NCI-H1436 (cell line): ENCODE results near the gene TMPRSS9.
"Not testable (repeated sequence)": the region's sequence is repeated elsewhere in the genome, so short reads cannot be mapped to it uniquely, and the experiment has no call there.

Experiments
- DNase-seq: peaks from one replicate; lab custom pipeline; 2025; lab: John Stamatoyannopoulos, UW

The TMPRSS9 gene

DNA sequence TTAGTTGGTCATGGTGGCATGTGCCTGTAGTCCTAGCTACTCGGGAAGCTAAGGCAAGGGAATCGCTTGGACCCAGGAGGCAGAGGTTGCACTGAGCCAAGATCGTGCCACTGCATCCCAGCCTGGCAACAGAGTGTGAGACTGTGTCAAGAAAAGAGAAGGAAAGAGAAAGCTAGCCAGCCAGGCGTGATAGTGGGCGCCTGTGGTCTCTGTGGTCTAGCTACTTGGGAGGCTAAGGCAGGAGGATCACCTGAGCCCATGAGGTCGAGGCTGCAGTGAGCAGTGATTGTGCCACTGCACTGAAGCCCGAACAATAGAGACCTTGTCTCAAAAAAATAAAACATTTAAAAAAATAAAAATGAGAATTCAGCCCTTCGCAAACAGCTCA is 34.0 kb downstream of the TMPRSS9 start:
- DNase-seq = no peak

DNA sequence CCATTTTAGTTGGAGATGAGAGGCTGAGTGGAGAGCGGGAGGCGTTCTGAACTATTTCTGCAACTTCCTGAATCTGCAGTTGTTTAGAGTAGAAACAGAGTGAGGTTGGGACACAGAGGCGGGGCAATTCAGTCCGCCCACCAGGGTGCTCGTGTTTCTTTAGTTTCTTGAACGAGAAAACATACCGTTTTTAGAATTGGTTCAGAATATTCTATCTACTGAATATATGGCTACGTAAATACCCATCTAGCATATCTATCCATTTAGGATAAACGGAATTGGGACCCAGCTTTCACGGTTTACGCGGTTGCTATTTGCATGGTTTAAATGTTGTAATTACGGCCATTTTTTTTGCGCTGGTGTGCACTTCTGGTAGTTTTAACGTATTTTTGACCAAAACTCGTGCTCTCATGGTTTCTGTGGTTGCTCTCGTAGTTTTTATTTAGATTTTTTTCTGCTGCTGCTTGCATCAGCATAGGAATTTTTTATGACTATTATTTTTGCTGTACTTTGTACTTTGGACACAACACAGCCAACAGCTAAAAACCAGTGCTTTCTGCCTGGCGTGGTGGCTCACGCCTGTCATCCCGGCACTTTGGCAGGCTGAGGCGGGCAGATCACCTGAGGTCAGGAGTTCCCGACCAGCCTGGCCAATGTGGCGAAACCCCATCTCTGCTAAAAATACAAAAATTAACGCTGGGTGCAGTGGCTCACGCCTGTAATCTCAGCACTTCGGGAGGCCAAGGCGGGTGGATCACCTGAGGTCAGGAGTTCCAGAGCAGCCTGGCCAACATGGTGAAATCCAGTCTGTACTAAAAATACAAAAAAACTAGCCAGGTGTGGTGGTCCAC is 34.6 kb downstream of the TMPRSS9 start:
- no peak for DNase-seq

DNA sequence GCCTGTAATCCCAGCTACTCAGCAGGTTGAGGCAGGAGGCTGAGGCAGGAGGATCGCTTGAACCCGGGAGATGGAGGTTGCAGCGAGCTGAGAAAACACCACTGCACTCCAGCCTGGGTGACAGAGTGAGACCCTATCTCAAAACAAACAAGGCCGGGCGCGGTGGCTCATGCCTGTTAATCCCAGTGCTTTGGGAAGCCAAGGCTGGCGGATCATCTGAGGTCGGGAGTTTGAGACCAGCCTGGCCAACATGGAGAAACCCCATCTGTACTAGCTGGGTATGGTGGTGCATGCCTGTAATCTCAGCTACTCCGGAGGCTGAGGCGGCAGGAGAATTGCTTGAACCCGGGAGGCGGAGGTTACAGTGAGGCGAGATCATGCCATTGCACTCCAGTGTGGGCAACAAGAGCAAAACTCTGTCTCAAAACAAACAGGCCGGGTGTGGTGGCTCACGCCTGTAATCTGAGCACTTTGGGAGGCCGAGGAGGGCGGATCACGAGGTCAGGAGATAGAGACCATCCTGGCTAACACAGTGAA is 35.3 kb downstream of the TMPRSS9 start:
- not testable (repeated sequence) for DNase-seq

DNA sequence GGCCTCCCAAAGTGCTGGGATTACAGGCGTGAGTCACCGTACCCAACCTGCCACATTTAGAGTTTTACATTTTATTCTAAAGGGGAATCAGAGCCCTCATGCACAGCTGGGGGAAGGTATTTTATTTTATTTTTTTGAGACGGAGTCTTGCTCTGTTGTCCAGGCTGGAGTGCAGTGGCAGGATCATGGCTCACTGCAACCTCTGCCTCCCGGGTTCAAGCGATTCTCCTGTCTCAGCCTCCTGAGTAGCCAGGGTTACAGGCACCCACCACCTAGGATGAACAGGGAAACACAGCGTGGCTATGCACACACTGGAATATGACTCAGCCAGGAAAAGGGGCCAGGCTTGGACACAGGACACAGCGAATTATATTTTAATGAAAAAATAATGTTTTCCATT is 37.1 kb downstream of the TMPRSS9 start:
- DNase-seq = not testable (repeated sequence)

DNA sequence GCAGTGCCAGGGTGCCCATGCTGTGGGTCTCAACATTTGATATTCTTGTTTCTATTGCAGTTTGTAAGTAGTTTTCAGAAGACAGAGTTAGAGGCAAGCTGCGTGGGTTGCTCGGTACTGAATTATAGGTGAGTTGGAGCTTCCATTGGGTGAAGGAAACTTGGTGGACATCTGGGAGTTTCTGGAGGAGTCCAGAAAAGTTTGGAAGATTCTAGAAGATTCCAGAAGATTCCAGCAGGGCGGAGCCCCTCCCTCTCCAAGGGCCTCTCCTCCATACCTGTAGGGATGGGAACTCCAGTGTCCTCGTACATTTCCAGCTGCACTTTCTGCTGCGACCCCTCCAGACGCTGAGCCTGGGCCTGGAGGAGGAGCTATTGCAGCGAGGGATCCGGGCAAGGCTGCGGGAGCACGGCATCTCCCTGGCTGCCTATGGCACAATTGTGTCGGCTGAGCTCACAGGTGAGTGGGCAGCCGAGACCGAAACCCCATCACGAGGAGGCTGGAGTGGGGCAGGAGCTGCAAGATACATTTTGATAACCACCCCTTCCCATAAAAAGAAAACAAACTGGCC is 38.8 kb downstream of the TMPRSS9 start:
- DNase-seq = no peak

DNA sequence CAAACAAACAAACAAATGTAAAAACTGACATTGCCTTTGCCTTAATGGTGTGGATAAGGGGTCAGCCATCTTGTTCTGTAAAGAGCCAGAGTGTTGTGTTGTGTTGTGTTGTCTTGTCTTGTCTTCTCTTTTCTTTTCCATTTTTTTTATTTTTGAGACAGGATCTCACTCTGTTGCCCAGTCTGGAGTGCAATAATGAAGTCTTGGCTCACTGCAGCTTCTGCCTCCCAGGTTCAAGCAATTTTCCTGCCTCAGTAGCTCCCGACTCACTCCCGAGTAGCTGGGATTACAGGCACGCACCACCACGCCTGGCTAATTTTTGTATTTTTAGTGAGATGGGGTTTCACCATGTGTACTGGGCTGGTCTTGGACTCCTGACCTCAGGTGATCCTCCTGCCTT is 39.5 kb downstream of the TMPRSS9 start:
- DNase-seq = no peak

DNA sequence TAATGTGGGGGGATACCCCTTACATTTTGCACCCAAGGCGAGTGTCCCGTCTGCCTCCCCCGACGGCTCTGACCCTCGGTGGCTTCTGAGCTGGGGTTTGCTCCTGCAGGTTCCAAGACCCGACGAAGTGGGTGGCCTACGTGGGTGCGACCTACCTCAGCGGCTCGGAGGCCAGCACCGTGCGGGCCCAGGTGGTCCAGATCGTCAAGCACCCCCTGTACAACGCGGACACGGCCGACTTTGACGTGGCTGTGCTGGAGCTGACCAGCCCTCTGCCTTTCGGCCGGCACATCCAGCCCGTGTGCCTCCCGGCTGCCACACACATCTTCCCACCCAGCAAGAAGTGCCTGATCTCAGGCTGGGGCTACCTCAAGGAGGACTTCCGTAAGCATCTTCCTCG is 48.2 kb downstream of the TMPRSS9 start:
- DNase-seq = no peak

DNA sequence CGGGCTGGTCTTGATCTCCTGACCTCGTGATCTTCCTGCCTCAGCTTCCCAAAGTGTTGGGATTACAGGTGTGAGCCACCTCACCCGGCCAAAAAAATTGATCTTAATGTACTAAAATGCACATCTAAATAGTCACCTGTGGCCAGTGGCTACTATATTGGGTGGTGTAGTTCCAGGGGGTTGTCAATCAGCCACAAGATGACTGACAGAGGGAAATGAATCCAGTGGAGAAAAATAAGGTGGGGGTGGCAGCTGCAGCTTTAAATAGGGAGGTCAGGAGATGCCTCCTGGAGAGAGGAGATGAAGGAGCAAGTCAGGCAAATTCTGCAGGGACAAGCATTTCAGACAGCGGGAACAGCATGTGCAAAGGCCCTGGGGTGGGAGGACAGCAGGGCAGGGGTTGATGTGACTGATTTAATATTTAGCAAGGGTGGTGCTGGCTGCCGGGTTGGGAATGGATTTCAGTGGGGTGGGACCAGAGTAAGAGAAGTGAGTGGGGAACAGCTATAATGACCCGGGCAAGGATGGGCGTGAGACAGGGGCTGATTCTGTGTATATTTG is 49.4 kb downstream of the TMPRSS9 start:
- DNase-seq = no peak

DNA sequence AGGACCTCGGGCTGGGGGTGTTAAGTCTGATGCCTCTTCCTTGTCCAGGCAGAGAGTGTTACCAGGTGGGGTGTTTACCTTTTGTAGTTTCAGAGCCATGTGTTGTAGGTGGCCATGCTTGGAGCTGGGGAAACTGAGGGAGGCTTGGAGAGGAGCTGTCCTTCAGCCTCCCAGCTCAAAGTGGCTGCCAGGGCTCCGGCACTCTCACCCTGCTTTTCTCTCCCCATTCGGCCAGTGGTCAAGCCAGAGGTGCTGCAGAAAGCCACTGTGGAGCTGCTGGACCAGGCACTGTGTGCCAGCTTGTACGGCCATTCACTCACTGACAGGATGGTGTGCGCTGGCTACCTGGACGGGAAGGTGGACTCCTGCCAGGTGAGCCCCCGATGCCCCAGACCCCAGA is 50.0 kb downstream of the TMPRSS9 start:
- no peak for DNase-seq

DNA sequence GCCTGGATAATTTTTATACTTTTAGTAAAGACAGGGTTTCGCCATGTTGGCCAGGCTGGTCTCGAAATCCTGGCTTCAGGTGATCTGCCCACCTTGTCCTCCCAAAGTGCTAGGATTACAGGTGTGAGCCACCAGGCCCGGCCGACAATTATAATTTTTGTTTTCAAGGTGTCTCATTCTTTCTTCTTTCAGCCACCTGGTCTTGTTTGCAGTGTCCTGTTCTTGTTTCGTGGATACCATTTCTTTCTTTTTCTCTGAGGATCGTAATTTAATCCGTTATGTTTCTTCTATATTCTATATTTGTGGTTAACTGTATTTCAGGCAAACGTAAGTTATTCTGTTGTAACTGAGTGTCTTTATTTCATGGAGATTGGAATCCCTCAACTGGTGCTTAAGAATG is 51.6 kb downstream of the TMPRSS9 start:
- DNase-seq = no peak

DNA sequence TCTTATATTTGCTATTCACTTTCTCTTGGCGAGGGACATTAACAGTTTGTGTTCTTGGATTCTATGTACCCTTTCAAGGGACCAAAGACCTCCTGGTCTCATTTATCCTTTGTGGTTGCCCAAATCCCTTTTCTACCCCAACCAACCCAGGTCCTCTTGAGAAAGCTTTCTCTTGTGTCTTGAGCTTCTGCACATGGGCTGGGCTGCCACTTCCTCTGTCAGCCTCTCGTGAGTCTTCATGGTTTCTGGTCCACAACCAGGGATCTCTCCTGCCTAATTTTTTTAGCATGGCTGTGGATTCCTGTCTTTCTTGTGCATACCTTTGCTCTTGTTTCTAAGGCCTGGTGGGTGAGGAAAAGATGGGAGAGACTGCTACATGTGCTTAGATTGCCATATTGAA is 52.4 kb downstream of the TMPRSS9 start:
- DNase-seq = no peak

DNA sequence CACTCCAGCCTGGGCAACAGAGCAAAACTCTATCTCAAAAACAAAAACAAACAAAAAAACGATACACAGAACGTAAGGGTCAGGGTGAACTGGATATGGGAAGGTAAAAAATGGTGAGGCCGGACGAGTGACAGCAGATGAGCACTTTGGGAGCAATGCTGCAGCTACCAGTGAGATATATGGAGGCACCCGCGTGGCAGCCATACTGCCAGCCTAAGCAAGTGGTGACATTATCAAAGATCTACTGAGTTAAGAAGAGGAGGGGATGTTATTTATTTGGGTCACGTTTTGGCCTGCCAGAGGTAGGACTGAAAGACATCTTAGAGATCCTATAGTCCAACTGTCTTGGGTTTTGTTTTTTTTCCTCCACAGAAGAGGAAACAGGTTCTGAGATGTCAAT is 53.1 kb downstream of the TMPRSS9 start:
- no peak for DNase-seq

DNA sequence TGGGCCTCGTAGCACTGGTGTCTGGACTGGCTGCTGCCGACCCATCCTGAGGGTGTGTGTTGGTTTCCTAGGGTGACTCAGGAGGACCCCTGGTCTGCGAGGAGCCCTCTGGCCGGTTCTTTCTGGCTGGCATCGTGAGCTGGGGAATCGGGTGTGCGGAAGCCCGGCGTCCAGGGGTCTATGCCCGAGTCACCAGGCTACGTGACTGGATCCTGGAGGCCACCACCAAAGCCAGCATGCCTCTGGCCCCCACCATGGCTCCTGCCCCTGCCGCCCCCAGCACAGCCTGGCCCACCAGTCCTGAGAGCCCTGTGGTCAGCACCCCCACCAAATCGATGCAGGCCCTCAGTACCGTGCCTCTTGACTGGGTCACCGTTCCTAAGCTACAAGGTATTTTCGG is 53.6 kb downstream of the TMPRSS9 start:
- DNase-seq = no peak

DNA sequence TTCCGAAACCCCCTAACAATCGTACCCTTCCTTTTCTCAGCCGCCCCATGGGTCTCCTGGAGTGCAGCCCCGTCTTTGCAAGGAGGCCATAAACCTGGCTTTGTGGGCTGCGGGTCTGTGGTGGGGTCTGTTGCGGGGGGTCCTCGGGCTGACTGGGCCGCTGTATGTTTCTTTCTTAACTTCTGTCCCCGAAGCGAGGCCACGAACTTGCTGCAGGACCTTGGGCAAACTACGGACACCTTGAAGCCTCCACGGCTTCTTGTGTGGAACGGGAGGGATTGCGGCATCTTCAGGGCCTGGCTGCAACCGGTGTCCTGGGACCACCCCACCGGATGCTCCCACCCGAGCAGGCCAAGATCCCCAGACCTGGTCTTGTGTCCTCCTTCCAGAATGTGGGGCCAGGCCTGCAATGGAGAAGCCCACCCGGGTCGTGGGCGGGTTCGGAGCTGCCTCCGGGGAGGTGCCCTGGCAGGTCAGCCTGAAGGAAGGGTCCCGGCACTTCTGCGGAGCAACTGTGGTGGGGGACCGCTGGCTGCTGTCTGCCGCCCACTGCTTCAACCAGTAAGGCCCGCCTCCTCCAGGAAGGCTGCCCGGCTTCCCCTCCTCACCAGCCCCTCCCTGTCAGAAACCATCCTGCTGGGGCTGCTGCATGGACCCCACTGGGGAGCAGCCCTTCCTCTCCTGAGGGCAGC is 55.4 kb downstream of the TMPRSS9 start:
- DNase-seq = no peak

DNA sequence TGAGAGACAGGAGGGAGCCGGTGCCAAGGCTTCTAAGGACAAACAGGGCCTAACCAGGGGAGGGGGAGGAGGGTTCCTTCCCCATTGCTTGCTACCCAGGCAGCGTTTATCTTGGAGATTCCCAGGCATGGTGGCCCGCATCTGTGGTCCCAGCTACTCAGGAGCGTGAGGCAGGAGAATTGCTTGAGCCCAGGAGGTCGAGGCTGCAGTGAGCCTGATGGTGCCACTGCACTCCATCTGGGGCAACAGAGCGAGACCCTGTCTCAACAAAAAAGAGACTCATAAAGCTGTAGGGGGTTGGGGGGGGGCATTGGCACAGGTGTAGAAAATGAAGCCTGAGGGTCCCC is 55.9 kb downstream of the TMPRSS9 start:
- no peak for DNase-seq

DNA sequence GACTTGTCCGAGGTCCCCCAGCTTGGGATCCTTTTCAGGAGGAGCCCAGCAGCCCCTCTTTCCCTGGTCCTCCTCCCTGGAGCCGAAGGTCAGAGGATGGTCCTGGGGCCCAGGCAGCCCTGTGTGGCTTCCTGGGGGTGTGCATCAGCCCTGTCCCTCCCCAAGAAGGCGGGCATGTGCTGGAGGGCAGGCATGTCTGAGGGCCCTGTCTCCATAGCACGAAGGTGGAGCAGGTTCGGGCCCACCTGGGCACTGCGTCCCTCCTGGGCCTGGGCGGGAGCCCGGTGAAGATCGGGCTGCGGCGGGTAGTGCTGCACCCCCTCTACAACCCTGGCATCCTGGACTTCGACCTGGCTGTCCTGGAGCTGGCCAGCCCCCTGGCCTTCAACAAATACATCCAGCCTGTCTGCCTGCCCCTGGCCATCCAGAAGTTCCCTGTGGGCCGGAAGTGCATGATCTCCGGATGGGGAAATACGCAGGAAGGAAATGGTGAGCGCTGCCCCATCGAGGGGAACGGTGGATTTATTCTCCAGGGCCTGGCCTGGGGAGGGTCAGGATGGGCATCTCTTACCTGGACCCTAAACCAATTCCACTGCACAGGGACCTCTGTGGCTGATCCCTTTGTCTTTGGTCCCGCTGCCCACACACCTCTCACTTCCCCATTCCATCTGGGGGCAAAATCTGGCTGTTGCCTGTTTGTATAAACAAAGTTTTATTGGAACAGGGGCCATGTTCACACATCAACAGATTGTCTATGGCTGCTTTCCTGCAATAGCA is 56.4 kb downstream of the TMPRSS9 start:
- no peak for DNase-seq

DNA sequence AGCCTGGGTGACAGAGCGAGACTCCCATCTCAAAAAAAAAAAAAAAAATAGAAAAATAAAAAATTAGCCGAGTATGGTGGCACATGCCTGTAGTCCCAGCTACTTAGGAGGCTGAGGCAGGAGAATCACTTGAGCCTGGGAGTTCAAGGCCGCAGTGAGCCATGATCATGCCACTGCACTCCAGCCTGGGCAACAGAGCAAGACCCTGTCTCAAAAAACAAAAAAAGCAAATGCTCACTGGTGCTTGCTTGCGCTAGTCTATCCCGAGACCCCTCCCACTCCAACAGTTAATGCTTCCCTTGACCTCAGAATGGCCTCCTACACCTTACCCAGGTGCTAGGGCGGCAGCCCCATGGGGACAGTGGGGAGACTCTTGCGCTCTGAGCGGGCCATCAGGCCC is 57.4 kb downstream of the TMPRSS9 start:
- not testable (repeated sequence) for DNase-seq

DNA sequence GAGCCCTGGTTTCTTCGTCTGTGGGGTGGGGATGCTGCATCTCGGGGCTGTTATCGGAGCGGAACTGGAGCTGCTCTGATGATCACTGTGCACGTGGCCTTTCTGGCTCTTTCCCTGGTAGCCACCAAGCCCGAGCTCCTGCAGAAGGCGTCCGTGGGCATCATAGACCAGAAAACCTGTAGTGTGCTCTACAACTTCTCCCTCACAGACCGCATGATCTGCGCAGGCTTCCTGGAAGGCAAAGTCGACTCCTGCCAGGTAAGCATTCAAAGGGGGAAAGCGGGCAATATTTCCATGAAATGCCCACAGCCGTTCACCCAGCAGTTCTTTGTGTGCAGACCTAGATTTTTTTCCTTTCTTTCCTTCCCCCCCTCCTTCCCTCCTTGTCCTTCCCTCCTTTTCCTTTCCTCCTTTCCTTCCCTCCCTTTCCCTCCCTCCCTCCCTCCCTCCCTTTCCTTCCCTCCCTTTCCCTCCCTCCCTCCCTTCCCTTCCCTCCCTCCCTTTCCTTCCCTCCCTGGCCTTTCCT is 57.9 kb downstream of the TMPRSS9 start:
- DNase-seq = no peak

DNA sequence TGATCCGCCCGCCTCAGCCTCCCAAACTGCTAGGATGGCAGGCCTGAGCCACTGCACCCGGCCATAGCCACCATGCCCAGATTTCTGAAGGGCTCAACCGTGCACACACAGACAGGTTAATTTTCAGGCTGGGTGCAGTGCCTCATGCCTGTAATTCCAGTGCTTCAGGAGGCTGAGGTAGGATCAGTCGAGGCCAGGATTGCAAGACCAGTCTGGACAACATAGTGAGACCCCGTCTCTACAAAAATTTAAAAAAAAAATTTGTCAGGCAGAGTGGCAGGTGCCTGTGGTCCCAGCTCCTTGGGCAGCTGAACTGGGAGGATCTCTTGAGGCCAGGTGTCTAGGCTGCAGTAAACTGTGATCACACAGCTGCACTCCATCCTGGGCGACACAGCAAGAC is 59.7 kb downstream of the TMPRSS9 start:
- DNase-seq = no peak

DNA sequence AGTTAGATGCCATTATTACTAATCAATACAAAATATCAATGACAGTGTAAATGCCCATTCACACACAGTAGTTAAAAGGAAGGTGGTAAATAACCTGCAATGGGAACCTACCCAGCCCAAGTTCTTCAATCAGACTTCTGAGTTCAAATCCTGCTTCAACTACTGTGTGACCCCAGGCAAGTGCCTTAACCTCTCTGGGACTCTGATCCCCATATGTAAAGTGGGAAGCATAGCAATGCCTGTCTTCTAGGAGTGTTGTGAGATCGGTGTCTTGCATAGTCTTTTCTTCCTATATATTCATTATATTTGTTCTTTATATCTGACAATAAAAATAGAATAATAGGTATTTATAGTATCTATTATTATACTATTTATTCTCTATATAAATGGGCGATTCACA is 60.4 kb downstream of the TMPRSS9 start:
- DNase-seq = no peak

DNA sequence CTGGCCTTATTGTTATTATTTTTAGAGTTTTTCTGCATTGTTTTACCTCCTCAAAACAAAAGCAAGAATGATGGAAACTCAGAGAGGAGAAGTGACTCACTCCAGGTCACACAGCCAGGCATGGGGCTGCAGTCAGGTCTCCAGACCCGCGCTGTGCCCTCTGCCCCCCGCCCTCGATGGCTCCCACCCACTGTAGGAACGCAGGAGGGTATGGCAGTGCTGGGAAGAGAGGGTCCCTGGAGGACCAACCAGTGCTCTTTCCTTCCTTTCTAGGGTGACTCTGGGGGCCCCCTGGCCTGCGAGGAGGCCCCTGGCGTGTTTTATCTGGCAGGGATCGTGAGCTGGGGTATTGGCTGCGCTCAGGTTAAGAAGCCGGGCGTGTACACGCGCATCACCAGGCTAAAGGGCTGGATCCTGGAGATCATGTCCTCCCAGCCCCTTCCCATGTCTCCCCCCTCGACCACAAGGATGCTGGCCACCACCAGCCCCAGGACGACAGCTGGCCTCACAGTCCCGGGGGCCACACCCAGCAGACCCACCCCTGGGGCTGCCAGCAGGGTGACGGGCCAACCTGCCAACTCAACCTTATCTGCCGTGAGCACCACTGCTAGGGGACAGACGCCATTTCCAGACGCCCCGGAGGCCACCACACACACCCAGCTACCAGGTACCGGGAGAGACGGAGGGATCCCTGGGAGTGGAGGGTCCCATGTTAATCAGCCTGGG is 61.7 kb downstream of the TMPRSS9 start:
- no peak for DNase-seq
